T-cell (primary cell): ENCODE results near the gene TTC31. TPM values are rescaled to one million over a fixed set of nuclear protein-coding genes. Genes with fewer than 3 reads are reported as not detected.

Source experiments
- ATAC-seq, 4 experiments: fragments of 200-7000 bp in 3 of 4; fragments of 150-1000 bp in 1 of 4; cut with Tn5 transposase; replicated peaks in 1 of 4; 1 replicate in 3 of 4; 2 replicates in 1 of 4; pipeline ENCODE4 v1.10.0; 2021; ENCODE audit warnings: moderate library complexity in 3 of 4, mild to moderate bottlenecking in 2 of 4, moderate number of reproducible peaks in 1 of 4
- CTCF ChIA-PET, 2 donors: fragments of 300-600 bp; sonication (Branson Sonifier 250); formaldehyde crosslinking; loops; one replicate each; lab custom pipeline; 2022; ENCODE audit warnings: antibody characterized with exemption in 2 of 2; lab: Charles Lee
- POLR2A ChIA-PET, 2 donors: fragments of 300-600 bp; sonication (Branson Sonifier 250); formaldehyde crosslinking; loops; one replicate each; lab custom pipeline; 2022; ENCODE audit warnings: antibody characterized with exemption in 2 of 2; lab: Charles Lee
- DNase-seq, 35 experiments: peaks; one replicate each; pipeline versions ENCODE4 v3.0.0 to v3.0.0-alpha.2; 2013 to 2023
- H3K27ac ChIP-seq: one replicate; pipeline ENCODE4 v1.5.1; 2013; ENCODE audit warnings: low read length
- H3K27me3 ChIP-seq, 2 experiments: replicated peaks in 1 of 2; 1 replicate in 1 of 2; 2 replicates in 1 of 2; pipeline versions ENCODE4 v1.6.1 to v1.7.0; 2013; ENCODE audit warnings: low read length in 1 of 2, mixed read lengths in 1 of 2; ENCODE audit not compliant: control insufficient read depth in 2 of 2, insufficient read depth in 2 of 2; ENCODE audit errors: extremely low read depth in 1 of 2
- H3K36me3 ChIP-seq, 2 donors: 1 replicate in 1 of 2; 2 replicates in 1 of 2; pipeline versions ENCODE4 v1.6.1 to v1.7.0; 2013; ENCODE audit warnings: low read length in 1 of 2; ENCODE audit not compliant: control insufficient read depth in 2 of 2, insufficient read depth in 1 of 2; ENCODE audit errors: extremely low read depth in 1 of 2
- H3K4me1 ChIP-seq, 2 experiments: 1 replicate in 1 of 2; 2 replicates in 1 of 2; pipeline versions ENCODE4 v1.6.1 to v1.7.0; 2013; ENCODE audit warnings: low read length in 2 of 2, mixed read lengths in 1 of 2; ENCODE audit not compliant: insufficient read depth in 2 of 2, control insufficient read depth in 1 of 2; ENCODE audit errors: extremely low read depth in 1 of 2
- H3K4me3 ChIP-seq, 2 donors: 1 replicate in 1 of 2; 2 replicates in 1 of 2; pipeline versions ENCODE4 v1.5.1 to v1.7.0; 2013; ENCODE audit warnings: mild to moderate bottlenecking in 2 of 2, low read length in 1 of 2, moderate library complexity in 1 of 2; ENCODE audit not compliant: control insufficient read depth in 1 of 2; ENCODE audit errors: extremely low read depth in 1 of 2
- H3K9me3 ChIP-seq: 2 replicates; pipeline ENCODE4 v1.7.0; 2013
- H3K27ac Mint-ChIP-seq, 2 donors: one replicate each; pipeline ENCODE4 v1.8.0; 2020 to 2021; ENCODE audit warnings: mild to moderate bottlenecking in 2 of 2, mixed read lengths in 2 of 2
- H3K27me3 Mint-ChIP-seq, 2 donors: one replicate each; pipeline ENCODE4 v1.8.0; 2021 to 2022; ENCODE audit warnings: mixed read lengths in 2 of 2
- H3K36me3 Mint-ChIP-seq: one replicate; pipeline ENCODE4 v1.8.0; 2021; ENCODE audit warnings: mixed read lengths
- H3K4me1 Mint-ChIP-seq, 3 donors: one replicate each; pipeline ENCODE4 v1.8.0; 2020 to 2022; ENCODE audit warnings: mixed read lengths in 3 of 3, mild to moderate bottlenecking in 1 of 3
- H3K4me3 Mint-ChIP-seq, 3 donors: one replicate each; pipeline ENCODE4 v1.8.0; 2020 to 2022; ENCODE audit warnings: mild to moderate bottlenecking in 3 of 3, mixed read lengths in 3 of 3, moderate library complexity in 3 of 3
- H3K9me3 Mint-ChIP-seq, 3 donors: one replicate each; pipeline ENCODE4 v1.8.0; 2020 to 2022; ENCODE audit warnings: mixed read lengths in 3 of 3
- WGBS: methylation state at CpG from one replicate; pipeline ENCODE4 v1.1.5; 2013; ENCODE audit warnings: missing lambda C conversion rate; ENCODE audit not compliant: insufficient coverage; 5-methylcytosine and 5-hydroxymethylcytosine counted together
- total RNA-seq, 35 experiments: library from RNA in 6 of 35; stranded (reverse) in 6 of 35; fragments of 120-200 nt in 1 of 35; gene quantifications; one replicate each; pipeline versions ENCODE4 v1.2.1 to v1.2.4 and lab custom pipeline; 2013 to 2026

TTC31 gene
- total RNA-seq, 5 donors from 2014 or later (not counting 1 experiment from before 2014, with no cell fraction given): 33.1 to 45.8 (median 44.6) TPM

DNA sequence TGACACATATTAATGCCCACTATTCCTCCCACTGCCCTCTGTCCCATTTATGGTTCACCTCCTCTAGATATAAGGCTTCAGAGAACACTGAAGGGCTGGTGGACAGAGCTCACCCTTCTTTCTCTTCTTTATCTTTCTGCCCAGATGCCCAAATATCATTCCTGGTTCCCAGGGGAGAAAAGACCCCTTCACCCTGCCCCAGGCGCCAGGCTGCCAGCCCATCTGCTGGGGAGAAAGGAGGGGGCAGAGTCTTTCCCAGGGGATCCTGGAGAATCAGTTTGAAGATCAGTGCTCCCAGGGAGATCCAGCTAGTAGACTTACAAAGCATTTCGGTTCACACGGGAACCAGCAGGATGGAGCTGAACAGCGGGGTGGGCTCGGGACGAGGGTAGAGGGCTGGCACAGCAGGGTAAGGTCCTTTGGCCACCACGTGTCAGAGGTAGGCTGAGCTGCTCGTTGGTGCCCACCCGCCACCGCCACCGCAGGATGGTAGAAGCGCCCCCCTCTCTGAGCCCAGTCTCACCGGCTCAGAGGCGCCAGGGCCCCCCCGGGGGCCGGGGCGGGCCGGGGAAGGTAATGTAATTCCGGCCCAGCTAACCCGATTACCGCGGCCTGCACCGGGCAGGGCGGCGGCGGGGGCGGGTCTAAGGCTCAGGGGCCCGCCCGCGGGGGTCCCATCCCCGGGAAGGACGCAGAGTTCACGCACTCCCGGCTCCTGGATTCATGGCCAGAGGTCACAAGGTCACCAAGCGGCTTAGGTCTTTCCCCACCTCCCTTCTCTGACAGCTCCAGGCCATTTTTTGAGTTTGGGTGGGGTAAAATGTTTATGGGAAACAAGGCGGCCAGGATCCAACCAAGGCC is 30.1 kb downstream of the TTC31 start:
- H3K4me1 Mint-ChIP-seq: peaks cover 23 to 38% (median 28%) of the 10 kb centered on the region in 3 donors
- Histone ChIP-seq H3K4me3 (no peak overlapping the region), H3K27ac (no peak overlapping the region), H3K9me3 (no peaks in the 10 kb centered on the region), H3K36me3 (no peaks in the 10 kb centered on the region), H3K27me3 (peaks cover 12 to 72% of the 10 kb centered on the region in 2 experiments), H3K4me1 (peaks cover 10 to 42% of the 10 kb centered on the region in 2 experiments)
- 18% methylated on average over 24 of the region's 36 CpGs for WGBS
- peak overlapping the region in 1 of 3 donors; percentile 55 for H3K4me3 Mint-ChIP-seq
- ChIA-PET CTCF (no interaction called here), POLR2A (no interaction called here)
- no peaks in the 10 kb centered on the region for H3K36me3 Mint-ChIP-seq
- ATAC-seq (no peak), DNase-seq (no peak)
- peak overlapping the region in 1 of 2 donors; percentile 23 for H3K27ac Mint-ChIP-seq
- H3K27me3 Mint-ChIP-seq: peaks cover 34 to 50% of the 10 kb centered on the region in 2 donors
- H3K9me3 Mint-ChIP-seq: no peaks in the 10 kb centered on the region

DNA sequence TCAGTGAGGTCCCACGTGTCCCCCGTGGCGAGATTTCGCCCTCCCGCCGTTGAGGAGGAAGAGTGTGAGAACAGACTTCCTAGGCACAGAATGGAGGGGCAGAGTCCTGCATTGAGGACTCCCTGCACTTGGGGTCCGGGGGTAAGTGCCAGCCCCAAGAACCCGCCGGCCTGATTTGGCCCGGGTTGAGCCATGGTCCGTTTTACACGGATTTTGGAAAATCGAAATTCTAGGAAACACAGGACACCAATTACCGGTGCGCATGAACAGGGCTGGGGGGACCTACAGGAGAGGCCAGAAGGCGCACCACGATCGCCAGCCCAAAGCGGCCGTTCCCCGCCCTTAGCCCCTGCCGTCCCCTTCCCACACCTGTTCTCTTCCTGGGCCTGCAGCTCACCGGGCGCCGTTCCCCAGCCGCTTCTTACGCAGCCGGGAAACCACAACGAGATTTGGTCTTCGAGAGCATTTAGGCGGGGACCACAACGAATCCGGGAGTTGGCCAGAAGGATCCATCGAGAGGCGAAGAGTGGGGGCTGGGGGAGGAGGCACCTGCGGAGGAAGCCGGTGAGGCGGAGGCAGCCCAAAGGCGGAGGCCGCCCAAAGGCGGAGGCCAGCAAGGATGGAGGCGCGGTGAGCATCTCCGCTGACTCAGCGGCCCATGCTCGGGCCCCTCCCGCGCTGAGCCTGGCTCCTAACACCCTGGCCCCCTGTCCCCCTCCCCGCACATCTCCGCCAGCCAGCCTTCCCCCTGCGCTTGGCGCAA is 30.9 kb downstream of the TTC31 start:
- Histone ChIP-seq H3K36me3 (no peaks in the 10 kb centered on the region), H3K4me3 (peak overlapping the region in 1 of 2 donors; percentile 18), H3K27ac (no peak overlapping the region), H3K4me1 (peaks cover 7 to 36% of the 10 kb centered on the region in 2 experiments), H3K27me3 (peaks cover 12 to 78% of the 10 kb centered on the region in 2 experiments), H3K9me3 (no peaks in the 10 kb centered on the region)
- H3K4me1 Mint-ChIP-seq: peaks cover 15 to 30% (median 21%) of the 10 kb centered on the region in 3 donors
- DNase-seq (peak in 4 of 35 experiments; percentile 14 to 38 (median 22)), ATAC-seq (peak in 2 of 4 experiments; percentile 20 to 24)
- H3K27ac Mint-ChIP-seq: no peak overlapping the region
- H3K27me3 Mint-ChIP-seq: peaks cover 42 to 58% of the 10 kb centered on the region in 2 donors
- ChIA-PET POLR2A (no interaction called here), CTCF (no interaction called here)
- no peaks in the 10 kb centered on the region for H3K9me3 Mint-ChIP-seq
- H3K4me3 Mint-ChIP-seq: peak overlapping the region; percentile 39 to 55 (median 39)
- H3K36me3 Mint-ChIP-seq: no peaks in the 10 kb centered on the region
- WGBS: 8% methylated on average over 47 of the region's 52 CpGs

DNA sequence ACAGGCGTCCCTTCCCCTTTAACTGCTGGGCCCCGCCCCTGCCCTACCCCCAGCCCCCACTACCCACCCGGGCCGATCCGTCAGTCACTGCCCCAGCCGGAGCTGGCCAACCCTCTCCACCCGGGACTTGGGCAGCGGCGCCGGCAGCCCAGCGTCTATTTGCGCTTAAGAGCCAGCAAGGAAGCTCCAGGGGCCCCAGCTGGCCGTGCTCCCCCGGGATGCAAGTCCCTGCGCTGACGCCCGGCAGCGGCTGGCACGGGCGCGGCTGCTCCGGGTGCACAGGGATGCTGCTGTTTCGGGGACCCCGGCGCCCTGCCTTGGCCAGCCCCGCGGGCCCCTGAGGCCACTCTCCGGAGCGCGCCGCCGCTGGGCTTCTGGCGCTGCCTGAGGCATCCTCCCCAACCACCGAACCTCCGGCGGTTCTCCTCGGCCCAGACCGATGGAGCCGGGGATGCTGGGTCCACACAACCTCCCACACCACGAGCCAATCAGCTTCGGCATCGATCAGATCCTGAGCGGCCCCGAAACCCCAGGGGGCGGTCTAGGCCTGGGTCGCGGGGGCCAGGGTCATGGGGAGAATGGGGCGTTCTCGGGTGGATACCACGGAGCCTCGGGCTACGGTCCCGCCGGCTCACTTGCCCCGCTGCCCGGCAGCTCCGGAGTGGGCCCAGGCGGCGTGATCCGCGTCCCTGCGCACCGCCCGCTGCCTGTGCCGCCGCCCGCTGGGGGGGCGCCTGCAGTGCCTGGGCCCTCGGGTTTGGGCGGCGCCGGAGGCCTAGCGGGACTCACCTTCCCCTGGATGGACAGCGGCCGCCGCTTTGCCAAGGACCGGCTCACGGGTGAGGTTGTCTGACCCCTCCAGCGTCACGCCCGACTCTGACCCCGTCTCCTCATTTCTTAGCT is 31.7 kb downstream of the TTC31 start, which contains the start of gene TLX2:
Gene TLX2, plus strand, starts transcription at position 83 of the 903 bp plus-strand sequence. Its CDS starts 357 bp downstream, at position 440.
- H3K9me3 Mint-ChIP-seq: no peaks in the 10 kb centered on the region
- CTCF ChIA-PET: no interaction called here
- Histone ChIP-seq H3K36me3 (no peaks in the 10 kb centered on the region), H3K4me1 (peaks cover 7 to 36% of the 10 kb centered on the region in 2 experiments), H3K27ac (no peak within 1 kb of the TSS), H3K4me3 (peak within 1 kb of the TSS; percentile 18 to 50), H3K27me3 (peaks cover 12 to 85% of the 10 kb centered on the region in 2 experiments), H3K9me3 (no peaks in the 10 kb centered on the region)
- DNase-seq (peak in 1 of 35 experiments; percentile 33), ATAC-seq (peak in 3 of 4 experiments; percentile 13 to 24 (median 18))
- POLR2A ChIA-PET: interaction anchor here in 1 of 2 donors (0.5 to 0.6 kb wide), 2 partner anchors 70 to 172 kb away, joined by 3 read pairs; no protein-coding TSS in a partner anchor
- H3K27me3 Mint-ChIP-seq: peaks cover 47 to 66% of the 10 kb centered on the region in 2 donors
- H3K36me3 Mint-ChIP-seq: no peaks in the 10 kb centered on the region
- H3K27ac Mint-ChIP-seq: no peak within 1 kb of the TSS
- H3K4me1 Mint-ChIP-seq: peaks cover 14 to 29% (median 21%) of the 10 kb centered on the region in 3 donors
- 5% methylated on average over 70 of the region's 82 CpGs for WGBS
- peak within 1 kb of the TSS; percentile 65 to 74 (median 70) for H3K4me3 Mint-ChIP-seq

DNA sequence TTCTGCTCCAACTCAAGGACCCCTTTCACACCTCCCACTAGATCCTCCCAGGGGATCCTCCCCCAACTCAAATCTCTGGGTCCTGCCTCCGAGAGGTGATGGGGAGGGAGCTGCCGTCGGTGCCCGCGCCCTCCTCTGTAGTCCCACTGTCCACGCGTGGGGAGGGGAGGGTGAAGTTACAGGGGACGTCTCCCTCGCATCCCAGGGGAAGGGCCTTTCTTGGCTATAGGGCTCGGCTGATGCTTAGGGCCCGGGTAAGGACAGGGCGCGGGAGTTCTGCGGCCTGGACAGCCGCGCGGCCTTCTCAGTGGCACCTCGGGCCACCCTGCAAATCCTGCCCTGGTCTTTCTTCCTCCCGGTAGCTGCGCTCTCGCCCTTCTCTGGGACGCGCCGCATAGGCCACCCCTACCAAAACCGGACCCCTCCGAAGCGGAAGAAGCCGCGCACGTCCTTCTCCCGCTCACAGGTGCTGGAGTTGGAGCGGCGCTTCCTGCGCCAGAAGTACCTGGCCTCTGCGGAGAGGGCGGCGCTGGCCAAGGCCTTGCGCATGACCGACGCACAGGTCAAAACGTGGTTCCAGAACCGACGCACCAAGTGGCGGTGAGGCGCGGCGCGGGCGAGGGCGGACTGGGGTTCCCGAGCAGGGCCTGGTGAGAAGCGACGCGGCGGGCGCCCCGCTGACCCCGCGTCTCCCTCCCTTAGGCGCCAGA is 32.5 kb downstream of the TTC31 start:
- peak overlapping the region; percentile 31 to 66 for H3K4me3 ChIP-seq
- POLR2A ChIA-PET: interaction anchor here in 1 of 2 donors (0.6 kb wide), 1 partner anchor 69 kb away, joined by 3 read pairs; no protein-coding TSS in a partner anchor
- H3K27ac ChIP-seq: no peak overlapping the region
- Mint-ChIP-seq H3K9me3 (no peaks in the 10 kb centered on the region), H3K4me3 (peak overlapping the region; percentile 65 to 74 (median 70)), H3K27ac (no peak overlapping the region), H3K4me1 (peaks cover 14 to 29% (median 21%) of the 10 kb centered on the region in 3 donors), H3K27me3 (peaks cover 54 to 74% of the 10 kb centered on the region in 2 donors), H3K36me3 (no peaks in the 10 kb centered on the region)
- CTCF ChIA-PET: no interaction called here
- H3K27me3 ChIP-seq: peaks cover 13 to 84% of the 10 kb centered on the region in 2 experiments
- peaks cover 7 to 36% of the 10 kb centered on the region in 2 experiments for H3K4me1 ChIP-seq
- WGBS: 8% methylated on average over 51 of the region's 60 CpGs
- no peaks in the 10 kb centered on the region for H3K9me3 ChIP-seq
- H3K36me3 ChIP-seq: no peaks in the 10 kb centered on the region
- ATAC-seq (peak in 3 of 4 experiments; percentile 4 to 27 (median 21)), DNase-seq (peak in 2 of 35 experiments; percentile 16 to 29)

DNA sequence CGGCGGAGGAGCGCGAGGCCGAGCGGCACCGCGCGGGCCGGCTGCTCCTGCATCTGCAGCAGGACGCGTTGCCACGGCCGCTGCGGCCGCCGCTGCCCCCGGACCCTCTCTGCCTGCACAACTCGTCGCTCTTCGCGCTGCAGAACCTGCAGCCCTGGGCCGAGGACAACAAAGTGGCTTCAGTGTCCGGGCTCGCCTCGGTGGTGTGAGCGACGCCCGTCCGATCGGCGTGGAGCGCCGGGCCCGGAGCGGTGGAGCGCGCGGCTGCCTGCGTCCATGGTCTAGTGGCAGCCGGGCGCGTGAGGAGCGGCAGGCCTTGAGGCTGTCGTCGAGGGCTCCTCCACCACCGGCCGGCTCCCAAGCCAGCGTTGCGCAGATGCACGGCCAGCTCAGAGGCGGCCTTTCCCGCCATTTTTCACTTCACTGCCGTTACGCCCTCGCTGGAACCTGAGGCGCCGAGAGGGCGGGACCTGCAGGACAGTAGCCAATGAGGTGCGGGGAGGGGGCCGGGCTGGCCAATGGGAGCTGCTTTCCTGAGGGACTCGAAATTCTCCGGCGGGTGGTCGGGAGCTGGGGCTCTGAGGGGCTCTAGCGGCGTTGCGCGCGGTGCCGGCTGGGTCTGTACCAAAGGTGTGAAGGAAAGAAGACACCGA is 33.2 kb downstream of the TTC31 start:
- ChIA-PET POLR2A (no interaction called here), CTCF (interaction anchor here in 1 of 2 donors (0.5 kb wide), 1 partner anchor 369 kb away, joined by 3 read pairs; no protein-coding TSS in a partner anchor)
- peak overlapping the region; percentile 70 to 75 (median 74) for H3K4me3 Mint-ChIP-seq
- no peaks in the 10 kb centered on the region for H3K36me3 Mint-ChIP-seq
- no peak overlapping the region for H3K27ac Mint-ChIP-seq
- H3K27me3 Mint-ChIP-seq: peaks cover 55 to 79% of the 10 kb centered on the region in 2 donors
- no peaks in the 10 kb centered on the region for H3K9me3 Mint-ChIP-seq
- Histone ChIP-seq H3K4me1 (peaks cover 7 to 36% of the 10 kb centered on the region in 2 experiments), H3K27ac (no peak overlapping the region), H3K36me3 (no peaks in the 10 kb centered on the region), H3K9me3 (no peaks in the 10 kb centered on the region), H3K27me3 (peaks cover 9 to 83% of the 10 kb centered on the region in 2 experiments), H3K4me3 (peak overlapping the region; percentile 28 to 66)
- peaks cover 14 to 29% (median 21%) of the 10 kb centered on the region in 3 donors for H3K4me1 Mint-ChIP-seq
- ATAC-seq: peak; percentile 79 to 93 (median 83)
- WGBS: 6% methylated on average over 65 of the region's 72 CpGs
- DNase-seq: peak in 34 of 35 experiments; percentile 18 to 75 (median 60)
